H1 (cell line): Measurements from ENCODE around the gene OR6K2.
"Not testable (repeated sequence)": the region's sequence is repeated elsewhere in the genome, so short reads cannot be mapped to it uniquely, and the experiment has no call there.

ENCODE experiments used
- BRCA1 ChIP-seq: IDR thresholded peaks from 2 replicates; pipeline ENCODE4 v1.6.1; 2012; ENCODE audit warnings: low read depth, low read length, improper control_type of control experiment
- EP300 ChIP-seq, 2 experiments: IDR thresholded peaks; 1 replicate in 1 of 2; 2 replicates in 1 of 2; pipeline ENCODE4 v1.6.1; 2011 to 2012; ENCODE audit warnings: low read depth in 2 of 2, low read length in 2 of 2, mild to moderate bottlenecking in 2 of 2, borderline replicate concordance in 1 of 2, inconsistent platforms in 1 of 2, moderate library complexity in 1 of 2
- EZH2 ChIP-seq: fragments of 200-600 bp; sonication (generic); IDR thresholded peaks from 2 replicates; pipeline ENCODE4 v1.7.1; 2012; ENCODE audit warnings: low read depth, mild to moderate bottlenecking, moderate library complexity, low read length, inconsistent platforms; ENCODE audit not compliant: severe bottlenecking
- HDAC6 ChIP-seq: IDR thresholded peaks from one replicate; pipeline ENCODE4 v1.7.1; 2012; ENCODE audit warnings: low read depth, mild to moderate bottlenecking, inconsistent platforms, low read length, moderate library complexity
- PHF8 ChIP-seq: fragments of 200-600 bp; sonication (generic); conservative IDR thresholded peaks from 2 replicates; pipeline ENCODE4 v1.7.1; 2012; ENCODE audit warnings: low read depth, mild to moderate bottlenecking, inconsistent platforms, low read length, moderate library complexity
- RAD21 ChIP-seq, 2 experiments: IDR thresholded peaks in 1 of 2; conservative IDR thresholded peaks in 1 of 2; 2 replicates each; pipeline ENCODE4 v1.6.1; 2011; ENCODE audit warnings: low read depth in 2 of 2, low read length in 2 of 2, improper control_type of control experiment in 1 of 2, inconsistent platforms in 1 of 2, mild to moderate bottlenecking in 1 of 2, moderate library complexity in 1 of 2
- RNF2 ChIP-seq: fragments of 200-900, 300-1000 bp; sonication (generic); IDR thresholded peaks from 2 replicates; pipeline ENCODE4 v1.7.1; 2016; ENCODE audit warnings: borderline replicate concordance, low read depth, mild to moderate bottlenecking, antibody characterized with exemption, low read length; ENCODE audit not compliant: poor library complexity, severe bottlenecking; ENCODE audit errors: missing control alignments
- TF ChIP-seq, protein P1 (sequence below), 3 experiments: IDR thresholded peaks; 1 replicate in 2 of 3; 2 replicates in 1 of 3; pipeline versions ENCODE4 v1.5.1 to v1.6.1; 2011; ENCODE audit warnings: low read length in 3 of 3, mild to moderate bottlenecking in 3 of 3, inconsistent platforms in 2 of 3, low read depth in 1 of 3, moderate library complexity in 1 of 3; ENCODE audit not compliant: insufficient read depth in 1 of 3; ENCODE audit errors: control extremely low read depth in 1 of 3
- TF ChIP-seq, protein P2 (sequence below): IDR thresholded peaks from 2 replicates; pipeline ENCODE4 v1.6.1; 2012; ENCODE audit warnings: inconsistent platforms

DNA sequence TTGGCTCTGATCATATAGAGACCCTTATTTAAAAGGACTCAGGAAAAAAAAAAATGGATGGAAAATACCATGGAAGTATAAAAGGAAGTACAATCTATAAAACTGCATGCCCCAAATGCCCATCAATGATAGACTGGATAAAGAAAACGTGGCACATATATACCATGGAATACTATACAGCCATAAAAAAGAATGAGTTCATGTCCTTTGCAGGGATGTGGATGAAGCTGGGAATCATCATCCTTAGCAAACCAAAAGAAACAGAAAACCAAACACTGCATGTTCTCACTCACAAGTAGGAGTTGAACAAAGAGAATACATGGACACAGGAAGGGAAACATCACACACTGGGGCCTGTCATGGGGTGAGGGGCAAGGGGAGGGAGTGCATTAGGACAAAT is 9.3 kb downstream of the OR6K2 start:
- TF ChIP-seq, protein P1, sequence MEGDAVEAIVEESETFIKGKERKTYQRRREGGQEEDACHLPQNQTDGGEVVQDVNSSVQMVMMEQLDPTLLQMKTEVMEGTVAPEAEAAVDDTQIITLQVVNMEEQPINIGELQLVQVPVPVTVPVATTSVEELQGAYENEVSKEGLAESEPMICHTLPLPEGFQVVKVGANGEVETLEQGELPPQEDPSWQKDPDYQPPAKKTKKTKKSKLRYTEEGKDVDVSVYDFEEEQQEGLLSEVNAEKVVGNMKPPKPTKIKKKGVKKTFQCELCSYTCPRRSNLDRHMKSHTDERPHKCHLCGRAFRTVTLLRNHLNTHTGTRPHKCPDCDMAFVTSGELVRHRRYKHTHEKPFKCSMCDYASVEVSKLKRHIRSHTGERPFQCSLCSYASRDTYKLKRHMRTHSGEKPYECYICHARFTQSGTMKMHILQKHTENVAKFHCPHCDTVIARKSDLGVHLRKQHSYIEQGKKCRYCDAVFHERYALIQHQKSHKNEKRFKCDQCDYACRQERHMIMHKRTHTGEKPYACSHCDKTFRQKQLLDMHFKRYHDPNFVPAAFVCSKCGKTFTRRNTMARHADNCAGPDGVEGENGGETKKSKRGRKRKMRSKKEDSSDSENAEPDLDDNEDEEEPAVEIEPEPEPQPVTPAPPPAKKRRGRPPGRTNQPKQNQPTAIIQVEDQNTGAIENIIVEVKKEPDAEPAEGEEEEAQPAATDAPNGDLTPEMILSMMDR (IDR thresholded peaks at IDR 0.05; ENCODE audit: control extremely low read depth in 1 of 3, insufficient read depth in 1 of 3, low read depth in 1 of 3, low read length in 3 of 3), result not testable (repeated sequence)
- not testable (repeated sequence) for TF ChIP-seq RNF2; RAD21 (IDR thresholded peaks at IDR 0.05 in 1 of 2, conservative IDR thresholded peaks at IDR 0.05 in 1 of 2; ENCODE audit: low read depth in 2 of 2, low read length in 2 of 2); HDAC6; PHF8; EZH2; BRCA1; EP300 (IDR thresholded peaks at IDR 0.05; ENCODE audit: borderline replicate concordance in 1 of 2, low read depth in 2 of 2, low read length in 2 of 2)
- TF ChIP-seq, protein P2, sequence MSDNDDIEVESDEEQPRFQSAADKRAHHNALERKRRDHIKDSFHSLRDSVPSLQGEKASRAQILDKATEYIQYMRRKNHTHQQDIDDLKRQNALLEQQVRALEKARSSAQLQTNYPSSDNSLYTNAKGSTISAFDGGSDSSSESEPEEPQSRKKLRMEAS, result not testable (repeated sequence)
